Activated CD8-positive, alpha-beta T cell treated with anti-CD3 and anti-CD28 coated beads for 36 hours (primary cell): Measurements from ENCODE around the gene PGS1. TPM values are rescaled to one million over a fixed set of nuclear protein-coding genes. Genes with fewer than 3 reads are reported as not detected.
A peak's percentile ranks its signal among the peaks of the same experiment; 100 is the strongest.
"Not testable (repeated sequence)": the region's sequence is repeated elsewhere in the genome, so short reads cannot be mapped to it uniquely, and the experiment has no call there.

Source experiments
- ATAC-seq: fragments of 200-7000 bp; cut with Tn5 transposase; one replicate; pipeline ENCODE4 v1.10.0; 2021; ENCODE audit warnings: mild to moderate bottlenecking, moderate library complexity
- CTCF ChIA-PET: fragments of 350-600 bp; sonication (Branson Sonifier 250); formaldehyde crosslinking; loops from one replicate; lab custom pipeline; 2021; ENCODE audit warnings: antibody characterized with exemption; lab: Charles Lee
- POLR2A ChIA-PET: fragments of 350-600 bp; sonication (Branson Sonifier 250); formaldehyde crosslinking; loops from one replicate; lab custom pipeline; 2021; ENCODE audit warnings: antibody characterized with exemption; lab: Charles Lee
- DNase-seq: peaks from one replicate; pipeline ENCODE4 v3.0.0-alpha.2; 2020
- H3K27ac Mint-ChIP-seq: one replicate; pipeline ENCODE4 v1.8.0; 2021; ENCODE audit warnings: mild to moderate bottlenecking, mixed read lengths
- H3K27me3 Mint-ChIP-seq: one replicate; pipeline ENCODE4 v1.8.0; 2021; ENCODE audit warnings: mixed read lengths
- H3K36me3 Mint-ChIP-seq: one replicate; pipeline ENCODE4 v1.8.0; 2021; ENCODE audit warnings: low read depth, mixed read lengths
- H3K4me1 Mint-ChIP-seq: one replicate; pipeline ENCODE4 v1.8.0; 2021; ENCODE audit warnings: low read depth, mixed read lengths
- H3K4me3 Mint-ChIP-seq: one replicate; pipeline ENCODE4 v1.8.0; 2021; ENCODE audit warnings: mild to moderate bottlenecking, moderate library complexity, mixed read lengths
- H3K9me3 Mint-ChIP-seq: one replicate; pipeline ENCODE4 v1.8.0; 2021; ENCODE audit warnings: mixed read lengths
- CTCF ChIP-seq: fragments of 200-600 bp; IDR thresholded peaks from one replicate; pipeline ENCODE4 v1.8.0; 2022; ENCODE audit warnings: antibody characterized with exemption, mild to moderate bottlenecking
- intact Hi-C: fragments of 100-400 bp; cut with micrococcal nuclease; formaldehyde crosslinking; loops from one replicate; pipeline ENCODE4 v1.10.0; 2022
- total RNA-seq, 2 experiments: library from RNA; stranded (reverse); gene quantifications; one replicate each; pipeline ENCODE4 v1.2.3, GENCODE V29; 2021

The PGS1 gene
- total RNA-seq, result 10 to 100 TPM; 42.1 to 43.3 TPM

GRCh38 chr17:78378225-78379130 is at the start of gene PGS1:
TSS of gene PGS1 (plus strand) at chr17:78378649. CDS start at chr17:78378666, 17 bp downstream.
- peaks cover 33% of the 10 kb centered on the region for H3K36me3 Mint-ChIP-seq
- peak; percentile 86 for DNase-seq
- peak; percentile 40 for ATAC-seq
- CTCF ChIA-PET, result interaction anchor here (1.0 to 4.8 kb wide), 3 partner anchors 12 to 44 kb away, joined by 3 to 27 read pairs (median 10); partner anchors contain the start of gene SOCS3
- TF ChIP-seq CTCF, result no peak
- peak within 1 kb of the TSS; percentile 94 for H3K27ac Mint-ChIP-seq
- intact Hi-C loops, result no loop called here
- POLR2A ChIA-PET, result interaction anchor here (0.9 to 1.8 kb wide), 5 partner anchors 10 to 19 kb away, joined by 3 to 8 read pairs (median 5); no protein-coding TSS in a partner anchor
- H3K4me1 Mint-ChIP-seq, result peaks cover 46% of the 10 kb centered on the region
- no peaks in the 10 kb centered on the region for H3K9me3 Mint-ChIP-seq
- peak within 1 kb of the TSS; percentile 98 for H3K4me3 Mint-ChIP-seq
- H3K27me3 Mint-ChIP-seq, result no peaks in the 10 kb centered on the region

GRCh38 chr17:78329263-78330059 is 49.0 kb upstream of the PGS1 start:
- no peaks in the 10 kb centered on the region for H3K36me3 Mint-ChIP-seq
- intact Hi-C loops, result no loop called here
- ChIA-PET CTCF (interaction anchor here (0.6 to 1.3 kb wide), 3 partner anchors 31 to 93 kb away, joined by 3 read pairs; no protein-coding TSS in a partner anchor), POLR2A (interaction anchor here (0.5 to 1.5 kb wide), 4 partner anchors 10 to 247 kb away, joined by 3 to 9 read pairs (median 3); no protein-coding TSS in a partner anchor)
- peaks cover 37% of the 10 kb centered on the region for H3K4me1 Mint-ChIP-seq
- DNase-seq (peak; percentile 62), ATAC-seq (peak; percentile 71)
- H3K4me3 Mint-ChIP-seq, result no peak overlapping the region
- peak overlapping the region; percentile 45 for H3K27ac Mint-ChIP-seq
- no peaks in the 10 kb centered on the region for H3K27me3 Mint-ChIP-seq
- TF ChIP-seq CTCF, result no peak
- H3K9me3 Mint-ChIP-seq, result no peaks in the 10 kb centered on the region

- no peak overlapping the region for H3K27ac Mint-ChIP-seq
- no peak overlapping the region for H3K4me3 Mint-ChIP-seq
- DNase-seq, result no peak
- ATAC-seq, result no peak
- CTCF ChIA-PET, result no interaction called here
- POLR2A ChIA-PET, result interaction anchor here (0.7 kb wide), 1 partner anchor 26 kb away, joined by 3 read pairs; no protein-coding TSS in a partner anchor
- H3K9me3 Mint-ChIP-seq, result no peaks in the 10 kb centered on the region
- no peak for TF ChIP-seq CTCF
- H3K27me3 Mint-ChIP-seq, result no peaks in the 10 kb centered on the region
- H3K36me3 Mint-ChIP-seq, result no peaks in the 10 kb centered on the region
- H3K4me1 Mint-ChIP-seq, result peaks cover 35% of the 10 kb centered on the region
- intact Hi-C loops, result no loop called here
Measured at GRCh38 chr17:78330570-78331224, 47.8 kb upstream of the PGS1 start.

- POLR2A ChIA-PET, H3K27me3 Mint-ChIP-seq, H3K9me3 Mint-ChIP-seq, CTCF ChIA-PET, H3K27ac Mint-ChIP-seq, ATAC-seq, H3K36me3 Mint-ChIP-seq, DNase-seq, intact Hi-C loops, H3K4me3 Mint-ChIP-seq: not testable (repeated sequence)
- peaks cover 35% of the 10 kb centered on the region for H3K4me1 Mint-ChIP-seq
Measured at GRCh38 chr17:78331355-78331754, 47.1 kb upstream of the PGS1 start.

GRCh38 chr17:78332991-78333390 is 45.5 kb upstream of the PGS1 start:
- no peak for ATAC-seq
- TF ChIP-seq CTCF, result no peak
- Mint-ChIP-seq H3K4me1 (peaks cover 35% of the 10 kb centered on the region), H3K27ac (peak overlapping the region; percentile 65), H3K9me3 (no peaks in the 10 kb centered on the region), H3K27me3 (no peaks in the 10 kb centered on the region), H3K4me3 (no peak overlapping the region), H3K36me3 (no peaks in the 10 kb centered on the region)
- intact Hi-C loops, result no loop called here
- ChIA-PET POLR2A (no interaction called here), CTCF (no interaction called here)
- DNase-seq, result no peak
